ENCODE results near the gene PLEKHM2. TPM values are rescaled to one million over a fixed set of nuclear protein-coding genes. Genes with fewer than 3 reads are reported as not detected.

The PLEKHM2 gene
- total and polyA plus RNA-seq, 4 donors, result 32.5 to 79.2 (median 63.1) TPM

DNA sequence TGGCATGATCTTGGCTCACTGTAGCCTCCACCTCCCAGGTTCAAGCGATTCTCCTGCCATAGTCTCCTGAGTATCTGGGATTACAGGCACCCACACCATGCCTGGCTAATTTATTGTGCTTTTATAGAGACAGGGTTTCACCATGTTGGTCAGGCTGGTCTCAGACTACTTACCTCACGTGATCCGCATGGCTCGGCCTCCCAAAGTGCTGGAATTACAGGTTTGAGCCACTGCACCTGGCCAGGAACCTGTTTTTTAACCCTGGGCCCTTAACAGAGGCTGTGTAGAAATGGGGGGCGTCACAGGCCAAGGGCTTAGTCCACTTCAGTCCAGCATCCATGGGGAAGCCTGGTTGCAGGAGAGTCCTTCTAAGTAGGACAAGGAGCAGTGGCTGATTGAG lies 83.8 kb downstream of the PLEKHM2 start:
- no peak overlapping the region for H3K27ac ChIP-seq (ENCODE audit: low read depth in 1 of 2, low read length in 1 of 2)
- H3K4me1 ChIP-seq (ENCODE audit: control insufficient read depth in 5 of 5, insufficient read depth in 5 of 5, low read length in 5 of 5), result peaks cover 0 to 5% (median 0%) of the 10 kb centered on the region in 5 donors
- no peaks in the 10 kb centered on the region for H3K27me3 ChIP-seq (ENCODE audit: control insufficient read depth in 3 of 3, insufficient read depth in 3 of 3, low read length in 2 of 3)
- WGBS, 2 donors, result 91 to 95% methylated on average over 5 of the region's 5 CpGs
- ATAC-seq (ENCODE audit: insufficient read depth, low FRiP score) (no peak), DNase-seq (no peak)
- TF ChIP-seq, protein P1, sequence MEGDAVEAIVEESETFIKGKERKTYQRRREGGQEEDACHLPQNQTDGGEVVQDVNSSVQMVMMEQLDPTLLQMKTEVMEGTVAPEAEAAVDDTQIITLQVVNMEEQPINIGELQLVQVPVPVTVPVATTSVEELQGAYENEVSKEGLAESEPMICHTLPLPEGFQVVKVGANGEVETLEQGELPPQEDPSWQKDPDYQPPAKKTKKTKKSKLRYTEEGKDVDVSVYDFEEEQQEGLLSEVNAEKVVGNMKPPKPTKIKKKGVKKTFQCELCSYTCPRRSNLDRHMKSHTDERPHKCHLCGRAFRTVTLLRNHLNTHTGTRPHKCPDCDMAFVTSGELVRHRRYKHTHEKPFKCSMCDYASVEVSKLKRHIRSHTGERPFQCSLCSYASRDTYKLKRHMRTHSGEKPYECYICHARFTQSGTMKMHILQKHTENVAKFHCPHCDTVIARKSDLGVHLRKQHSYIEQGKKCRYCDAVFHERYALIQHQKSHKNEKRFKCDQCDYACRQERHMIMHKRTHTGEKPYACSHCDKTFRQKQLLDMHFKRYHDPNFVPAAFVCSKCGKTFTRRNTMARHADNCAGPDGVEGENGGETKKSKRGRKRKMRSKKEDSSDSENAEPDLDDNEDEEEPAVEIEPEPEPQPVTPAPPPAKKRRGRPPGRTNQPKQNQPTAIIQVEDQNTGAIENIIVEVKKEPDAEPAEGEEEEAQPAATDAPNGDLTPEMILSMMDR (IDR thresholded peaks at IDR 0.05; ENCODE audit: control extremely low read depth, extremely low read depth), result no peak
- H3K36me3 ChIP-seq (ENCODE audit: control insufficient read depth in 4 of 4, insufficient read depth in 4 of 4, low read length in 4 of 4), result peaks cover 0 to 51% (median 25%) of the 10 kb centered on the region in 4 donors
- H3K9me3 ChIP-seq (ENCODE audit: control insufficient read depth in 4 of 4, insufficient read depth in 3 of 4, low read length in 3 of 4), result no peaks in the 10 kb centered on the region
- H3K4me3 ChIP-seq, result no peak overlapping the region
- H3K9ac ChIP-seq (ENCODE audit: insufficient read depth in 1 of 2, low read length in 2 of 2), result no peak overlapping the region

DNA sequence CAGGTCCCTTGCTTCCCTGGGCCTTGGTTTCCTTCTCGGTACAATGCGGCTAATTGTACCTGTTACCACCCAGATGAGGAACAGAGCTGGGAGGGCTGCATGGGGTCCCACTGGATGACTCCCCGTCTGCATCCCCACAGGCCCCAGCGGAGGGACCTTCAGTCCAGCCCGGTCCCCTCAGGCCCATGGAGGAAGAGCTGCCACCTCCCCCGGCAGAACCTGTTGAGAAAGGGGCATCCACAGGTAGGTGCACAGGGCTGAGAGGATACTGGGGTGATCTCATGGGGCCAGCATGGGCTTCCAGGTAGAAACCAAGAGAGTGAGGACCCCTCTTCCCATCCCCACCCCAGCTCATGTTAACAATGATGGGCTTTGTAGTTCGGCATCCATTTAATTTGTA lies 84.3 kb downstream of the PLEKHM2 start:
- ATAC-seq (ENCODE audit: insufficient read depth, low FRiP score), result no peak
- Histone ChIP-seq H3K36me3 (ENCODE audit: control insufficient read depth in 4 of 4, insufficient read depth in 4 of 4, low read length in 4 of 4) (peaks cover 0 to 52% (median 26%) of the 10 kb centered on the region in 4 donors), H3K4me1 (ENCODE audit: control insufficient read depth in 5 of 5, insufficient read depth in 5 of 5, low read length in 5 of 5) (peaks cover 0 to 5% (median 0%) of the 10 kb centered on the region in 5 donors), H3K9ac (ENCODE audit: insufficient read depth in 1 of 2, low read length in 2 of 2) (no peak overlapping the region), H3K4me3 (no peak overlapping the region), H3K27ac (ENCODE audit: low read depth in 1 of 2, low read length in 1 of 2) (no peak overlapping the region), H3K9me3 (ENCODE audit: control insufficient read depth in 4 of 4, insufficient read depth in 3 of 4, low read length in 3 of 4) (no peaks in the 10 kb centered on the region), H3K27me3 (ENCODE audit: control insufficient read depth in 3 of 3, insufficient read depth in 3 of 3, low read length in 2 of 3) (no peaks in the 10 kb centered on the region)
- TF ChIP-seq, protein P1 (IDR thresholded peaks at IDR 0.05; ENCODE audit: control extremely low read depth, extremely low read depth), result no peak
- WGBS, 2 donors, result 96 to 97% methylated on average over 7 of the region's 7 CpGs
- no peak for DNase-seq

DNA sequence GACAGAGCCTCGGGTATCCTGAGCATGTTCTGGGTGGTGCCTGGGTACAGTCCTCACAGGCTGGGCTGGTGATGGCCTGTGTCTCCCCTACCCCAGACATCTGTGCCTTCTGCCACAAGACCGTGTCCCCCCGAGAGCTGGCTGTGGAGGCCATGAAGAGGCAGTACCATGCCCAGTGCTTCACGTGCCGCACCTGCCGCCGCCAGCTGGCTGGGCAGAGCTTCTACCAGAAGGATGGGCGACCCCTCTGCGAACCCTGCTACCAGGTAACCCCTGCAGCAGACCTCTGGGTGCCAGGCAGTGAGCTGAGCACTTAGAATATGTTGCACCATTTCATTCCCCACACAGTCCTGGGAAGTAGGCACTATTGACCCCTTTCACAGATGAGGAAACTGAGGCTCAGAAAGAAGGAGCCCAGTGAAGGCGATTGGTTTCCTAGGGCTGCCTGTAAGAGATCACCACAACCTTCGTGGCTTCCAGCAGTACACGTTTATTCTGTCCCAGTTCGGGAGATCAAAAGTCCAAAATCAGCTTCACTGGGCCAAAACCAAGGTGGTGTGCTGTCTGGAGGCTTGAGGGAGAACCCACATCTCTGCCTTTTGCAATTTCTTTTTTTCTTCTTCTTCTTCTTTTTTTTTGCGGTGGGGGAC lies 86.3 kb downstream of the PLEKHM2 start:
- TF ChIP-seq, protein P1 (IDR thresholded peaks at IDR 0.05; ENCODE audit: control extremely low read depth, extremely low read depth), result no peak
- Histone ChIP-seq H3K9ac (ENCODE audit: insufficient read depth in 1 of 2, low read length in 2 of 2) (no peak overlapping the region), H3K4me1 (ENCODE audit: control insufficient read depth in 5 of 5, insufficient read depth in 5 of 5, low read length in 5 of 5) (peaks cover 0 to 5% (median 0%) of the 10 kb centered on the region in 5 donors), H3K4me3 (no peak overlapping the region), H3K9me3 (ENCODE audit: control insufficient read depth in 4 of 4, insufficient read depth in 3 of 4, low read length in 3 of 4) (no peaks in the 10 kb centered on the region), H3K36me3 (ENCODE audit: control insufficient read depth in 4 of 4, insufficient read depth in 4 of 4, low read length in 4 of 4) (peaks cover 4 to 53% (median 24%) of the 10 kb centered on the region in 4 donors), H3K27ac (ENCODE audit: low read depth in 1 of 2, low read length in 1 of 2) (no peak overlapping the region), H3K27me3 (ENCODE audit: control insufficient read depth in 3 of 3, insufficient read depth in 3 of 3, low read length in 2 of 3) (no peaks in the 10 kb centered on the region)
- 93 to 95% methylated on average over 14 of the region's 14 CpGs for WGBS, 2 donors
- DNase-seq, result no peak
- ATAC-seq (ENCODE audit: insufficient read depth, low FRiP score), result no peak
